GM18861 (cell line): ENCODE data around the gene OR10K2.
"Not testable (repeated sequence)": the region's sequence is repeated elsewhere in the genome, so short reads cannot be mapped to it uniquely, and the experiment has no call there.

ENCODE experiments used
- ATAC-seq: cut with Tn5 transposase; IDR thresholded peaks from one replicate; pipeline ENCODE4 v1.9.1; 2021; ENCODE audit not compliant: unreplicated experiment

OR10K2 gene, protein sequence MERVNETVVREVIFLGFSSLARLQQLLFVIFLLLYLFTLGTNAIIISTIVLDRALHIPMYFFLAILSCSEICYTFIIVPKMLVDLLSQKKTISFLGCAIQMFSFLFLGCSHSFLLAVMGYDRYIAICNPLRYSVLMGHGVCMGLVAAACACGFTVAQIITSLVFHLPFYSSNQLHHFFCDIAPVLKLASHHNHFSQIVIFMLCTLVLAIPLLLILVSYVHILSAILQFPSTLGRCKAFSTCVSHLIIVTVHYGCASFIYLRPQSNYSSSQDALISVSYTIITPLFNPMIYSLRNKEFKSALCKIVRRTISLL

DNA sequence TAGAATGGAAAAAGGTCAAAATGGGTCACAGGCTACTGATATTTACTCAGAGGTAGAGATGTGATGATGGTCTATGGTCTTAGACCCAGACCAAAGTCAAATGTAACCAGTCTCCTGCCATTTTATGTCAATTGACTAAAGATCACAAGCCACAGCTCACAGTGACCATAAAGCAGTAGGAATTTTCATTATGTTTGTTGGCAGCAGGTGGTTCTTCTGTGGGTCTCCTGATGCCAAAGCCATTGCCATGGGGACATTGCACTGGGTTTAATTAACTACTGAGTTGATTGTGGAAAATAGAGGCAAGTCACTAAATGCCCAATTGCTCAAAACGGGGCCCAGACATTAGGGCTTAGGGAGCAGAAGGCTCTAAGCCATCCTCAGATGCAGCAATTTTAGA, at the start of gene OR10K2:
Gene OR10K2, minus strand, starts transcription at position 101 of the 400 bp plus-strand sequence. CDS start 5,371 bp downstream, outside the sequence.
- no peak for ATAC-seq

DNA sequence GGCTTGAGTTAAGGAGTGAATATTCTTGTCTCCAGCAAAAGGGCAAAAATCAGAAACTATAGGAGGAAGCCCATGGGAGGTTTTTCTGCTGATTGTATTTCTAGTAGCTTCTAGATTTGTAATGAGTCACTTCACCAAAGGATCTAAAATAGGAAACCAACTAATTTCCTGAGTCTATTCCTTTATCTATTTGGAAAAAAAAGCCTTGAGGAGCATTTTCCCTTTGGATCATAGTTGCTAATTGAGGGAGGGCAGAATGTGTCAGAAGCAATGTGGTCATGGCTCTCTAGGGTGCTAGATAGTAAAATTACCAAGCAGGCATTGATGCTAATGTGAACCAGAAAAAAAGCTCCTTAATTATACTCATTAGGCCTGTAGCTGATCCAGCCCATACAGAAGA, 45.9 kb upstream of the OR10K2 start, which contains the start of gene OR10R2:
Gene OR10R2, plus strand, starts transcription at position 301 of the 400 bp plus-strand sequence. CDS start 106 bp downstream, outside the sequence.
- no peak for ATAC-seq

DNA sequence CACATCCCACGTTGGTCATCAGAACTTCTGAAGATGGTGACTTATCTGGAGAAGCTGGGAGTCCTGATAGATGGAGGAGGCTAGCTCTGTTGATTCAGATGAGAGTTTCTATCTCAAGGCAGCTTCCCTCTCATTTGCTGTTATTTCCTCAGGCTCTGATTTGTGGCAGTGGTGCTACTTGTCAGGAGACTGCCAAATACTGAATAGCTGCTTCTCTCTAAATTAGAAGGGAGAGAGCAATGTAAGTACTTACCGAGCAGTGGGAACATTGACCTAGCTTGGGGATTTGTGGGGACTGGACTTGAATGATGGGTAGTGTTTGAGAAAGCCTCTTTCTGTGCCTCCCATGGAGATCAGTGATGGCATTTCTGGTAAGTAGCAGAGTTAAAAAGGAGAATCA, 35.5 kb upstream of the OR10K2 start, which contains the start of gene OR10K1:
Gene OR10K1, plus strand, starts transcription at position 301 of the 400 bp plus-strand sequence. CDS start 3,728 bp downstream, outside the sequence.
- no peak for ATAC-seq

DNA sequence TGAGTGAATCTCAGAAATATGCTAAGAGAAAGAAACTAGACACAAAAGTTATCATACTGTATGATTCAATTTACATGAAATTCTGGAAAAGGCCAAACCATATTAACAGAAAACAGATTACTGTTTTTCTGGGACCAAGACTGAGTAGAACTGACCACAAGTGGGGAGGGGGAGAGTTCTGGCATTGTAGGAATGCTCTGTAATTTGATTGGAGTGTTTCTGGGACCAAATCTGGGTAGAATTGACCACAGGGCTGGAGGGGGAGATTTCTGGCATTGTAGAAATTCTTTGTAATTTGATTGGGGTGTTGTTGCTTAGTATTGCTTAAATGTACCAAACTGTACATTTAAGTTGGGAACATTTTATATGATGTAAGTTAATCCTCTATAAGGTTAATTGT, 32.2 kb upstream of the OR10K2 start:
- ATAC-seq: no peak

DNA sequence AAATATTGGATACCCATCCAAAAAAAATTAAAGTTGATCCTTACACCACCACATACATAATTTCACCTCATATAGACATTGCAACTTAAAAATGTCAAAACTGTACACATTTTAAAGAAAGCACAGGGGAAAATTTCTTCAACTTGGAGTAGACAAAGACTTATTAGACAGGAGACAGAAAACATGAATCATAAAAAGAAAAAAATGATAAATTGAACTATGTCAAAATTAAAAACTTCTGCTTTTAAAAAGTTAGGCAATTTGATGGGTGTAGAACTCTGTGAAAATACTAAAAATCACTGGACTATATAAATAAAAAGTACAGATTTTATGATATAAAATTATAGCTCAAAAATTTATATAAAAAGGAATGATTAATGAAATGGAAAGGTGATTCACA, 31.2 kb upstream of the OR10K2 start:
- ATAC-seq: no peak

DNA sequence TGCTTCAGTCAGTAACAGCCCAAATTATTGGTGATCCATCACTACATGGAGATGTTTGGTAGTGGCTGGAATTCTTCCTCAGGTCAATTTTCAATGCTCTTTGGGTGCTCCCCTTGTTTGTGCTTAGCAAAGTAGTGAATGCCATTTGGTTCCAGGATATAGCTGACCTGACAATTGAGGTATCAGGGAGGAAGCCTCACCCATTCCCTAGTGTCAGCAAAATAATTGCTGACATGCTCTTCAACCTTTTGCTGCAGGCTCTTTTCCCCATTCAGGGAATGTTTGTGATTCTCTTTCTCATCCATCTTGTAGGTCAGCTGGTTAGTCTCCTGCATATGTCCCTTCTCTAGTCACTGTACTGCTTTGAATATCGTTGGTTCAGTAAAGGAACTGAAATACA, 28.5 kb upstream of the OR10K2 start:
- no peak for ATAC-seq

DNA sequence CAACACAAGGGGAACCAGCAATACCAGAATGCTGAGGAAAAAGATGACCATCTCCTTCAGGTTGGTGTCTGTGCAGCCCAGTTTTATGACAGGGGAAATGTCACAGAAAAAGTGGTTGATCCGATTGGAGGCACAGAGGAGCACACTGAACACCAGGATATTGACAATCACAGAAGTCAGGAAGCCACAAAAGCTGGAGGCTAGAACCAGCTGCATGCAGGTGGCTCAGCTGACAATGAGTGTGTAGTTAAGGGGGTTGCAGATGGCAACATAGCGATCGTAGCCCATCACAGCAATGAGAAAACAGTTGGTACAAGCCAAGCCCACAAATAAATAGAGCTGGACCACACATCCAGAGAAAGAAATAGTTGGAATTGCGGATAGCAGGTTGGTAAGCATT, 19.3 kb upstream of the OR10K2 start:
- no peak for ATAC-seq

DNA sequence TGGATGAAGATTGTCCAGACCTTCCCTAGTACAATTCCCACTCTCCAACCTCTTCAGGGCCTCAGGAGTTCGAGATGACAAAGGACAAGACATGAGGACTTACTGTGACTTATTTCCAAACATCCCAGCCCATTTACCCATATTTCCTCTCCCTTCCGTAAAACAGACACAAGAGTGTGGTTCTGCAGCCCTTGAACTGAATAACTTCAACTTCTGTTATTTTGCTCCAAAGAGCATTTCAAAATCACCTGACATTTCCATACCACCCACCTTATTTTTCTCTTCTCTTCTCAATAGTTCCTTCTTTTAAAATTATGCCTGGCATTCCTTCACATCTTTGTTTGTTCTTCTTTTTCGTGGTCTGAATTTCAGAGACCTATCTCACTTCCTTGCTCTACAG, 8.7 kb upstream of the OR10K2 start:
- no peak for ATAC-seq

DNA sequence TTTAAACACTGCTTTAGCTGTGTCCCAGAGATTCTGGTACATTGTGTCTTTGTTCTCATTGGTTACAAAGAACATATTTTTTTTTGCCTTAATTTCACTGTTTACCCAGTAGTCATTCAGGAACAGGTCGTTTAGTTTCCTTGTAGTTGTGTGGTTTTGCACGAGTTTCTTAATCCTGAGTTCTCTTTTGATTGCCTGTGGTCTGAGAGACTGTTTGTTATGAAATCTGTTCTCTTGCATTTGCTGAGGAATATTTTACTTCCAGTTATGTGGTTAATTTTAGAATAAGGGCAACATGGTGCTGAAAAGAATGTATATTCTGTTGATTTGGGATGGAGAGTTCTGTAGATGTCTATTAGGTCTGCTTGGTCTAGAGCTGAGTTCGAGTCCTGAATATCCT, 4.1 kb upstream of the OR10K2 start:
- not testable (repeated sequence) for ATAC-seq

DNA sequence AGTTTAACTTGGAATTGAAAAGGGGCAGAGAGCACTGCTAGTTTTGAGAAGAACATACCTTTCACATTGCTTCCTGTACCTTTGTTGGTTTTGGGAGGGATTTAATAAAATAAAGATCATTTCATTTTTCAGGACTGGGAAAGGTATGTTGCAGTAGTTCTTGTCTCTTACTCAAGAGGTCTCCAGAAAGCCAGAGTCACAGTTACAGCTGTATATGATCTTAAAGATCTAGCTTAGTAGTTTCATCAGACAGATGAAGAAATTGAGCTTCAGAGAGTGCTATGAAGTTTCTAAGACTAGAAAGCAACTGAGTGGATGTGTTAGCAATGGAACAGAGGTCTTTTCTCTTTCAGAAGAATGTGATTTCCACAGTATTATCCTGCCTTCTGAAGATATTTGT, 1.0 kb downstream of the OR10K2 start:
- ATAC-seq: no peak

DNA sequence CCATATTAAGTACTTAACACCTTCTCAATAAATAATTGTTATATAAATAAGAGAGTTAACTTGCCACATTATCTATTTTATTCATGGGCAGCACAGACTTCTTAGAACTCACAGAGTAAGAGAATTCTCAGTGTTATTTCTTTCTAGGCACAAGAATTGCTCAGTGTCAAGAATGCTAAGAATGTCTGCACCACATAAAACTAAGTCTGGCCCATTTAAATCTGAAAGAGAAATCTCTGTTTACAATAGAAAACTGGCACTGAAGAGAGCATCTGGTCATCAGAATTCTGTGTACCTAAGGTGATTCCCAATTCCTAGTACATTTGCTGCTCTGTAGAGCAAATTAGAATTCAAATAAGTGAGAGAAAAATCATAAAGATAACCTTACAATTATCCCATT, 3.8 kb downstream of the OR10K2 start:
- ATAC-seq: no peak

DNA sequence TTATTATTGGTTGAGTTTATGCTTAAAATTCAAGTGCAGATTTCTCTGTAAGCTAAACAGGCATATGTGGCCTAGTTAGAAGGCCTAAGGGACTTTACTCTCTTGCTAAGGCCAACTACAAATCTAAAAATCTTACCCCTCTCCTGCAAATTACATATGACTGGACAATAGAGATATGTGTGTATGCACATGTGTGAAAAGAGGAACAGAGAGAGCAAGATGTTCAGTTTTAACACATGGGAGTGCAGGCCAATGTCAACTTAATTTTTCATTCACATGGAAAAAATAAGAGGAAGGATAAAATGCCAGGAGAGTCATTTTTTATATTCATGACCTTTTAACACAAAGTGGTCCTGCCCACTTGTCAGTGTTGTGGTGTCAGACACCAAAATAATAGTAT, 8.5 kb downstream of the OR10K2 start:
- ATAC-seq: no peak

DNA sequence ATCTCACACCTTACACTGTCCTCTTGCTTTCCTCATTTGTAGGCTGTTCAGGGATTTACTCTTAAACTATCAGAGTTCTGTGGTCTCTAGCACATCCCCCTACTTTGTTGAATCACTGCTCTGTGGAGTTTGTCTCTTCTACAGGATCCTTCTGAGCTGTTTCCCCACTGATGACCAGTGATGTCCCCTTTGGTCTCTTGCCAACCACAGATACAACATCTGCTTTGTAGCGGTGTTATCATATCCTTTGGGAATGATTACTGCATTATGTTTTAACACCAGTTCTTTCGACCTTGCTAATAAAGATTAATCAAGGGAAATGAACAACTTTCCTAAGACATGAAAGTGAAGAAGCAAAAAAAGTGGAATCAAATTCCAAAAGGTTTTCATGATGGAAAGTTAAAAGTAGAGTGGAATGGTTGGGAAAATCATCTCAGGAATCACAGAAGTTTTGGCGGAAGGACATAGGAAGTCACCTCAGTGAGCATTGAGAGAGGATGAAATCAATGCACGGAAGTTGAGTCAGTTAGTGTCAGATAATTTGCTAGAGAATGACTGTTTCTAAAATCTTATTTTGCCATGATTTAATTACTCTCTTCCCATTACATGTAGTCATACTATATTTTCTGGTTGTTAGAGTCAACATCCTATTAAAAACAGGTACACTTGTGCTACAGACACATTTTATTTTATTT, 11.2 kb downstream of the OR10K2 start:
- ATAC-seq: no peak

DNA sequence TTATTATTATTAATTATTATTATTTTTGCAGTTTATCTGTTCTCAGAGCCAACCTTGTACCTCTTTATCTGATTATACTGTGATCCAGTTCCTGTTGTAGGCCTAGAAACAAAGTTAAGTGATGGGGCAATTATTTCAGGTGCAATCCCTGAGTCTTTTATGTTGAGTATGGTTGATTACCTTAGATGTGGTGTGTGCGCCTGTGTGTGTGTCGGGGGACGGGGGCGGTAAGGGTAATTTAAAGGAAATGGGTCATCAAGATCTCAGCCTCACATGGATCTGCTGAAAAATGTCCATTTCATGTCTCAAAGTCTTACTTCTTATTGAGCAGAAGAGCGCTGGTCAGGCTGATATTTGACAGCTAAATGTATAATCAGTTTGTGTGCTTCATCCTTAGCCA, 18.9 kb downstream of the OR10K2 start:
- no peak for ATAC-seq

DNA sequence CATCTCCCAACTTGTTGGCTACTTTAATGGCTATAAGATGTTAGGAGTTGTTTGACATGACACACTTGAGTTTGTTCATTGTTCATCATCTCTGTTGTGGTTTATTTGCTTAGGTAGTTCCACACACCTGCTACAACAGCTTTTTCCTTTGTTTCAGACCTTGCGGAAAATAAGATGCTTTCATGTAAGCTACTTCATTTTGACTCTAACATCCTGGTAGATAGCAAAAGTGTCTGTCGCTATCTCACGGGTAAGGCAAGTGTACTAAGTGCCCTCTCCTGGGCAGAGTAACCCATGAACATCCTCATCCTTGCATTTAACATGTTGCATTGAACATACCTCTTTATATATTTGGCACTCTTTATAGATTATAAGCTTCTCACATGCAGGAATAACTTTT, 25.2 kb downstream of the OR10K2 start:
- ATAC-seq: no peak

DNA sequence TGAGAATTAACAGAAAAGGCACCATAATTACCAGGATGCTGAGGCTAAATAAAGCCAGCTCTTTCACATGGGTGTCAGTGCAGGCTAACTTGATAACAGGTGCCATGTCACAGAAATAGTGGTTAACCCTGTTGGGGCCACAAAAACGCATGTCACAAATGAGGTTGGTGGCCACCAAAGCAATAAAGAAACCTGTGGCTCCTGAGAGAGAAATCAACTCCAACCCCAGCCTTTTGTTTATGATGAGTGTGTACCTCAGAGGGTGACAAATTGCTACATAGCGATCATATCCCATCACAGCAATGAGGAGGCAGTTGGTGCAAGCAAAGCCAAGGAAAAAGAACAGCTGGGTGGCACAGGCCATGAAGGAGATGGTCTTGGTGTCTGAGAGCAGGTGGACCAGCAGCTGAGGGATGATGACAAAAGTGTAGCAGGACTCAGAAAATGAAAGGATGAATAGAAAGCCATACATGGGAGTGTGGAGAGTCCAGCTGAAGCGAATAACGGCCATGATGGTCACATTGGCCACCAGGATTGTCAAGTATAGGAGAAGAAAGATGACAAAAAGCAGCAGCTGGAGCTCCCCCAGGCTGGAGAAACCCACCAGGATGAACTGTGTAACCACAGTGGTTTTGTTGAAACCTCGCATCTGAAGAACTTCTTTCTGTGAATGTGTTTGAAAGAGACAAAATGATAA, 27.1 kb downstream of the OR10K2 start, which contains the start of gene OR10T2:
Gene OR10T2, minus strand, starts transcription at position 649 of the 697 bp plus-strand sequence. Its CDS starts 0 bp downstream, at position 649.
- no peak for ATAC-seq

DNA sequence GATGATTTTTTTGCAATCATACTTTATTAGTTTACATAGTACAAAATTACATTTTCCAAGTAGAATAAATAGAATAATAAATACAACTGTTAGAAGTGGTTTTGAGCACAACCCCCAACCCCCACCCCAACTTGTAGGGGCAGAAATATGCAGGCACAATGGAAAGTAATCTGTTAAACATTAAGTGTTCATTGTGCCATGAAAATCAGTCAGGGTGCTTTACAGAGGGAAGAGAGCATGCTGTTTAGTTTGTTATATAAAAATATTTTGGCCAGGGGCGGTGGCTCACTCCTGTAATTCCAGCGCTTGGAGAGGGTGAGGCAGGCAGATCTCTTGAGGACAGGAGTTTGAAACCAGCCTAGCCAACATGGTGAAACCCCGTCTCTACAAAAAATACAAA, 29.4 kb downstream of the OR10K2 start:
- no peak for ATAC-seq

DNA sequence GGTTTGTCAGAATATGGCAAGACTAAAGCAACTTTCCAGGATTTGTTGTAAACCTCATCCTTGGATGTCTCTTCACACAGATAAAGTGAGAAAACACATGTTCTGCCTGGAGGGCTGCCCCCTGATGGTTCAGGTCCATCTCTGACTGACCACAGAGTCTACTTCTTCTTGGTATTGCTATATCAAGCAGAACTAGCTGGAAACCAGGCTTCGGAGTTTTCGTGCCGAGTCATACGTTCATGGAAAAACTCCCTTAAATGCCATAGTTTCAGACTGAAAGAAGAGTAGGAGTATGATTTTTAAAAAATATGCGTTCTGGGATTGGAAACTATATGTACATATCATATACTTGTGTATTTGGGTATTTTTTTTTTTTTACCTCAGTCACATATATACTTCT, 32.6 kb downstream of the OR10K2 start:
- no peak for ATAC-seq

DNA sequence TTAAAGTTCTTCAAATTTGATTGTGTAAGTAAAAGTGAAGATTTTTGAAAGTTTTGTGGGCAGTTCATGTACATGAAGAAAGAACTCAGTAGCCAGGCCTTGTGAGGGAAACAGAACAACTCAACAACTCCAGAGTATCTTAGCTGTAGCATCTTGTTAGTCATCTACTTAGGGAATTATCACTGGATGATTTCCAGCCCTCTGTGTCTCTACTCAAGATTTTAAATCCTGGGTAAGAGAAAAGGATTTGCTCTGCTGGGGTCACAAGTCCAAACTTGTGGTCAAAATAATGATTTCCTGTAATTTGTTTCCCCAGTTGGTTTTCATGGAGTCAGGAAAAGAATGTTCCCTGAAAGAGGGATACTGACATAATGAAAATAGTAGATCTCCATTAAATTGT, 34.9 kb downstream of the OR10K2 start:
- no peak for ATAC-seq

DNA sequence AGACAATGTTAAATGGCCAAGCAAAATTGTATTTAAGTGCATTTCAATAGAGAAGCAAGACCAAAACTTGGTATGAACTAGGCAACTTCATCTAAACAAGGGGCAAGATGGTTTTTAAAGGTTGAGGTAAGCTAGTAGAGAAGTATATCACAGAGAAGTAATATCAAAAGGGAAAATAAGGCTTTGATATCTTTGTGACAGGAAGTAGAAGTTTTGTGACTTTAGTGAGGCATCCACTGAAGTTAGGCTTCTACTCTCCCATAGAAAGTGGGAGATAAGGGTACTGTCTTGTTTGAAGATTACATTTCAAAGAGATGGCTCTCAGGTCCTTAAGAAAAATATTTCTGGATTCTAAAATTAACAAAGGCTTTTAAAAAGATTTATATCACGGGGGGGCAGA, 35.7 kb downstream of the OR10K2 start:
- no peak for ATAC-seq

DNA sequence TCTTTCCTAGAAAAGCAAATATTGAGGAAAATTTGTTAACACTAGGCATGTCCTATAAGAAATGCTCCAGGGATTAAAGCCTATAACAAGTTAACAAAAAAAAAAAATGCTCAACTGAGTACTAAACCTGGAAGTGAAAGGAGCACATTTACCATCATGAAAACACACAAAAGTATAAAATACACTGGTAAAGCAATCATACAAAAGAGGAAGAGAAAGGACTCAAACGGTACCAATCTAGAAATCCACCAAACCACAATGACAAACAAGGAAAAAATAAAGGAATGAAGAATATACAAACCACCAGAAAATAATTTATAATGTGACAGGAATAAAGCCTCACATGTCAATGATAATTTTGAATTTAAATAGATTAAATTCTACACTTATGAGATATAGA, 51.2 kb downstream of the OR10K2 start:
- ATAC-seq: no peak

DNA sequence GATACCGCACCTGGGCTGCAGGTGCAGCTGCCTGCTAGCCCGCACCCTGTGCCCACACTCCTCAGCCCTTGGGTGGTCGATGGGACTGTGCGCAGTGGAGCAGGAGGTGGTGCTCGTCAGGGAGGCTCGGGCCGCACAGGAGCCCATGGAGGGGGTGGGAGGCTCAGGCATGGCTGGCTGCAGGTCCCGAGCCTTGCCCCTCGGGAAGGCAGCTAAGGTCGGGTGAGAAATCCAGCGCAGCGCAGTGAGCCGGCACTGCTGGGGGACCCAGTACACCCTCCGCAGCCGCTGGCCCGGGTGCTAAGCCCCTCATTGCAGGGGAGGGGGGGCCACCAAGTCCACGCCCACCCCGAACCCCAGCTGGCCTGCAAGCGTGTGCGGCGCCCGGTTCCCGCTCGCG, 51.9 kb downstream of the OR10K2 start:
- not testable (repeated sequence) for ATAC-seq
